Measurements from ENCODE around the gene KRT80.

The KRT80 gene

GRCh38 chr12:52234223-52234810, 42.5 kb upstream of the KRT80 start:
- no peak for DNase-seq (ENCODE audit: insufficient read length)
- FAIRE-seq: no peak
- TF ChIP-seq POLR2AphosphoS5 (IDR thresholded peaks at IDR 0.05; ENCODE audit: low read depth, low read length): no peak
- TF ChIP-seq TAF1 (IDR thresholded peaks at IDR 0.05; ENCODE audit: borderline replicate concordance, low read depth, low read length): no peak
- TF ChIP-seq POLR2A (IDR thresholded peaks at IDR 0.05; ENCODE audit: low read depth, low read length): no peak

- TF ChIP-seq POLR2A (IDR thresholded peaks at IDR 0.05; ENCODE audit: low read depth, low read length) (no peak), POLR2AphosphoS5 (IDR thresholded peaks at IDR 0.05; ENCODE audit: low read depth, low read length) (no peak)
- FAIRE-seq (no peak), DNase-seq (ENCODE audit: insufficient read length) (no peak)
Measured at GRCh38 chr12:52233462-52234207, 41.8 kb upstream of the KRT80 start.

DNA sequence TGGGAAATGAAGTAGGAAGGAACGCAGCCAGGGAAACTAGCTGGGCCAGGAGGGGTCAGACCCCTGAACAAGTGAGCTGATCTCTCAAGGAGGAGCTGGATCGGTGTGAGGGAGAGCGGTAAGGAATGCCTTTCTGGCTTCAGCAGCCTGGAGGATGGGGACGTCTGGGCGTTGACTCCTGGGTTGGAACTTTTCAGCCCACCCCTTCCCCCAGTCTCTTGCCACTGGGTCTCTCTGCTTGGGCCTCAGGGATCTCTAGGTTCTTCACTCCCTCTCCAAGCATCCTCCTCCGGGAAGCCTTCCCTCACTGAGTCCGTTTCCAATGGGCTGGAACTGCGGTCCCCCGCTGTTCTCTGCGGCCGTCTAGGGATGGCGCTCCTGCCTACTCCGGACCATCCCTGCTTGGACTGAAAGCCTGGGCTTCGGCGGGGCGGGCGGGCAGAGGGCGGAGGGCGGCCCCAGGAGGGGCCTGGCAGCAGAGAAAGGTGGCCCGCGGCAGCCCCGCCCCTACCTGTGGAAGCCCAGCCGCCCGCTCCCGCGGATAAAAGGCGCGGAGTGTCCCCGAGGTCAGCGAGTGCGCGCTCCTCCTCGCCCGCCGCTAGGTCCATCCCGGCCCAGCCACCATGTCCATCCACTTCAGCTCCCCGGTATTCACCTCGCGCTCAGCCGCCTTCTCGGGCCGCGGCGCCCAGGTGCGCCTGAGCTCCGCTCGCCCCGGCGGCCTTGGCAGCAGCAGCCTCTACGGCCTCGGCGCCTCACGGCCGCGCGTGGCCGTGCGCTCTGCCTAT, 41.1 kb upstream of the KRT80 start, which contains the start of gene KRT7:
TSS of gene KRT7 (plus strand) at position 570 of the 788 bp plus-strand sequence. CDS start at position 624, 54 bp downstream.
- FAIRE-seq: no peak
- TF ChIP-seq POLR2AphosphoS5 (IDR thresholded peaks at IDR 0.05; ENCODE audit: low read depth, low read length) (no peak), TAF1 (IDR thresholded peaks at IDR 0.05; ENCODE audit: borderline replicate concordance, low read depth, low read length) (no peak), POLR2A (IDR thresholded peaks at IDR 0.05; ENCODE audit: low read depth, low read length) (no peak)
- DNase-seq (ENCODE audit: insufficient read length): no peak

DNA sequence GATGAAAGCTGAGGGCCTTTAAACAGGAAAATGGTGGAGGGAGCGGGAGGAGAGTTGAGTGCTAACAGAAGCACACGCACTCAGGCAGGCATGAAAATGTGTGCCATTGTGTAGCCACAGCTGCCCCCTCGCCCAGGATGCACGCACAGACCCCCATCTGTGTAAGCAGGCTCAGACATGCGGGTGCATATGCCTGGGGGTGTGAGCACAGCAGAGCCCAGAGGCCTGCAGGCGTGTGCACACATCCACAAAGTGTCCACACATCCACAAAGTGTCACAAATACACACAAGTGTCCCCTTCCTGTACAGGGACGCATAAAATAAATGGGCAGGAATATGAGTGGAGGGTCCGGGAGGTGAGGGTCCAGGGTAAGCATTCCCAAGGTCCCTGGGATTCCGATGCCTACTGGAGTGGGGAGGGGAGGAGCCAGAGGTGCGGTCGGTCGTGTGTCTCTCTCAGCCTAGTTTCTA, 40.4 kb upstream of the KRT80 start:
- FAIRE-seq: no peak
- no peak for DNase-seq (ENCODE audit: insufficient read length)
- TF ChIP-seq POLR2A (IDR thresholded peaks at IDR 0.05; ENCODE audit: low read depth, low read length): no peak

DNA sequence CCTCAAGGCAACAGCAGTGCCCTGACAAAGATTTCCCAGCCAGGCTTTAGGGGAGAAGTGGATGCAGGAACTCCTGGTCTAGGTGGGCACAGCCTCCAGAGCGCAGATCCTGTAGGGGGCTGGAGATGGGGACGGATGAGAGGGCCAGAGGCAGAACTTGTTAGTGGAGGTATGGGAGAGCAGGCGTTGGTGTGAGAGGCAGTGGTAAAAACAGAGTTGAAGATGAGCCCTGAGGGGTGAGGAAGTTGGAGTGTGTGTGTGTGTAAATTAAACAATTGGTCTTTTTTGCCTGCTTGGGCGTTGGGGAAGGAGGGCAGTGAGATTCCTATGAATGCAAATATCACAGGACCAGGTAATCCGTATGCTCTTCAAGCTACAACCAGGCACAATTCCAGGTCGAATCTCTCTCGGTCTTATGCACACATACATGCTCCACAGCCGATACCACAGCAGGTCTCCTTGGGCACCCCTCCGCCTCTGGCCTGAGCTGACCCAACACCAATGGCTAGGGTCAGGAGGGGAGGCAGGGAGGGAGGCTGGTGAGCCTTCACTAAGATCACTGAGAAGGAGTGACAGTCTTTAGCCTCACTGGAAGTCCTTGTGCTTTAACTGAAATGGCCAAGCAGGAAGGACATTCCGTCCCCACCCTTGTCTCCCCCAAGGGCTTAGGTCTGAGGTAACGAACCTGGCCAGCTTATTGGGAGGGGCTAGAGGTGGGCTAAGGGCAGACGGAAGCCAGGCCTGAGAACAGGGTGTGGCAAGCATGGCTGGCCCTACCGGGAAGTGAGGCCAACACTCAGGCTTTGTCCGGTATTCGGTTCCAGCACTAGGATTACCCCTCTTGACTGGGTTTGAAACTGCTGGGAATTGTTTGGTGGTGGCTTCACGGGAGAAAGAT, 39.7 kb upstream of the KRT80 start:
- FAIRE-seq: no peak
- no peak for DNase-seq (ENCODE audit: insufficient read length)
- TF ChIP-seq POLR2AphosphoS5 (IDR thresholded peaks at IDR 0.05; ENCODE audit: low read depth, low read length) (no peak), TAF1 (IDR thresholded peaks at IDR 0.05; ENCODE audit: borderline replicate concordance, low read depth, low read length) (no peak), POLR2A (IDR thresholded peaks at IDR 0.05; ENCODE audit: low read depth, low read length) (no peak)

DNA sequence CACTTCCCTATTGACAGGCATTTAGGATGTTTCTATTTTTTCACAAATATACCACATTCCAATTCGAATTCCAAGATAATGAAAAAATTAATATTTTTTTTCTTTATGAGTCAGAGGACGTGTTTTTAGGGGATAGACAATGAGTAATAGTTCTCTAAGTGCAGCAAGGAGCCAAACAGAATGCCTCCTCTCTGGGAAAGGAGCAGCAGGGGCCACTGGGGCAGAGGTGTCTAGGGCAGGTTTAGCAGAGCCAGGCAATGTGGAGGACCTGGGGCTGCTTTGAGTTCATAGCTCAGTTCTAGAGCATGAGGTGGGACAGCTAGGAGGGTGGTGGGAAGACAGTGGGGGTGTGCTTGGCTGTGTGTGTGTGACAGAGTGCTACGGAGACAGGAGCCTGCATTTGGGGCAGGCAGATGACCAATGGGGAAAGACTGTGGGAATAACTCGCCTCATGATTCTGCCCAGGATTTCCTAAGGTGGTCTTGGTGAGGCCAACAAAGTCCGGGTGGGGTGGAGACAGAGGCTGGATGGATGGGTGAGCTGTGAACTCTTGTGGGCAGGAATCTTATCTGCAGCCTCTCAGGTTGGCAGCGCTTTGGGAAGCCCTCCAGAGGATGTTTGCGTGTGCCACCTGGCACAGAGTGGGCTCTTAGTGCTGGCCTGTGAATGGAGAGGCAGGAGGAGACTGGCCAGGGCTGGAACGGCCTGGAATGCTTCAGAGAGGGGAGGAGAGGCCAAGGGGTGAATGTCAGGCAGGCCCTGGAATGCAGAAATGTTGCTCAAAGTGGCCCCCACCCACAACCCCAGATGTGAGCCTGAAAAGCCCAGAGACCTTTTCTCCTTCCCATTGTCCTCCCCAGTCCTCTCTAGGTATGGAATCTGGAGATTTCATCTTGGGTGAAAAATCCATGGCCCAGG, 38.8 kb upstream of the KRT80 start:
- TF ChIP-seq POLR2AphosphoS5 (IDR thresholded peaks at IDR 0.05; ENCODE audit: low read depth, low read length) (no peak), POLR2A (IDR thresholded peaks at IDR 0.05; ENCODE audit: low read depth, low read length) (no peak), TAF1 (IDR thresholded peaks at IDR 0.05; ENCODE audit: borderline replicate concordance, low read depth, low read length) (no peak)
- no peak for DNase-seq (ENCODE audit: insufficient read length)
- no peak for FAIRE-seq

- TF ChIP-seq TAF1 (IDR thresholded peaks at IDR 0.05; ENCODE audit: borderline replicate concordance, low read depth, low read length) (no peak), POLR2A (IDR thresholded peaks at IDR 0.05; ENCODE audit: low read depth, low read length) (no peak), POLR2AphosphoS5 (IDR thresholded peaks at IDR 0.05; ENCODE audit: low read depth, low read length) (no peak)
- no peak for DNase-seq (ENCODE audit: insufficient read length)
- FAIRE-seq: no peak
Measured at GRCh38 chr12:52229836-52230343, 38.1 kb upstream of the KRT80 start.

- DNase-seq (ENCODE audit: insufficient read length) (no peak), FAIRE-seq (no peak)
- TF ChIP-seq POLR2A (IDR thresholded peaks at IDR 0.05; ENCODE audit: low read depth, low read length): no peak
- no peak for TF ChIP-seq POLR2AphosphoS5 (IDR thresholded peaks at IDR 0.05; ENCODE audit: low read depth, low read length)
- no peak for TF ChIP-seq TAF1 (IDR thresholded peaks at IDR 0.05; ENCODE audit: borderline replicate concordance, low read depth, low read length)
Measured at GRCh38 chr12:52228931-52229330, 37.1 kb upstream of the KRT80 start.

DNA sequence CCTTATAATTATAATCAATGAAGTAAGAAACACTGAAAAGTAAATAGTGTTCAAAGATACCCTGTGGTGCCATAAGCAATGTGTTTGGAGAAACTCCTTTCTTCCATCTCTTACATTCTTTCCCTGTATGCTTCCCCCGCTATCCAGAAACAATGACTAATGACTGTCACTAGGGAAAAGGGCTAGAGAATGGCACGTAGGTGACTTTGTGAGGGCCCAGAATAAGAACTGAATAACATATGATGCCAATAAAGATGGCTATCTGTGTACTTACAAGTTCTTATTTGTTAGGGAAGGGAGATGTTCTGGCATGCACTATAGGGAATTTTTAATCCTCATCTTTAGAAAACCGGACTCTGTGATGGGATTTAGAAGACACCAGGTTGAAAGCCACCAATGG, 36.6 kb upstream of the KRT80 start:
- DNase-seq (ENCODE audit: insufficient read length) (no peak), FAIRE-seq (no peak)
- TF ChIP-seq TAF1 (IDR thresholded peaks at IDR 0.05; ENCODE audit: borderline replicate concordance, low read depth, low read length) (no peak), POLR2AphosphoS5 (IDR thresholded peaks at IDR 0.05; ENCODE audit: low read depth, low read length) (no peak), POLR2A (IDR thresholded peaks at IDR 0.05; ENCODE audit: low read depth, low read length) (no peak)

GRCh38 chr12:52227606-52228166, 35.9 kb upstream of the KRT80 start:
- no peak for DNase-seq (ENCODE audit: insufficient read length)
- FAIRE-seq: no peak
- TF ChIP-seq POLR2A (IDR thresholded peaks at IDR 0.05; ENCODE audit: low read depth, low read length): no peak
- no peak for TF ChIP-seq TAF1 (IDR thresholded peaks at IDR 0.05; ENCODE audit: borderline replicate concordance, low read depth, low read length)
- TF ChIP-seq POLR2AphosphoS5 (IDR thresholded peaks at IDR 0.05; ENCODE audit: low read depth, low read length): no peak

Measured in GM12892 (cell line).